SIG-M5 (cell line): ENCODE measurements around the gene GPR37.

Experiments used
- DNase-seq: peaks from one replicate; lab custom pipeline; 2025; lab: John Stamatoyannopoulos, UW

GPR37 gene

GRCh38 chr7:124779620-124780019 is 14.0 kb upstream of the GPR37 start:
- no peak for DNase-seq

GRCh38 chr7:124779194-124779593 is 13.6 kb upstream of the GPR37 start:
- no peak for DNase-seq

- no peak for DNase-seq
These were observed 11.7 kb upstream of the GPR37 start for GRCh38 chr7:124777268-124777667.

- no peak for DNase-seq
These were observed 10.6 kb upstream of the GPR37 start for GRCh38 chr7:124776153-124776552.

GRCh38 chr7:124775422-124775821 is 9.8 kb upstream of the GPR37 start:
- DNase-seq = no peak

GRCh38 chr7:124773938-124774337 is 8.3 kb upstream of the GPR37 start:
- DNase-seq = no peak

- DNase-seq = no peak
These were observed 7.7 kb upstream of the GPR37 start for GRCh38 chr7:124773339-124773738.

- no peak for DNase-seq
These were observed 3.5 kb upstream of the GPR37 start for GRCh38 chr7:124769136-124769535.

GRCh38 chr7:124768525-124768924 is 2.9 kb upstream of the GPR37 start:
- DNase-seq = no peak

- DNase-seq = no peak
These were observed 668 bp downstream of the GPR37 start for GRCh38 chr7:124764847-124765400.

- DNase-seq = no peak
These were observed 1.3 kb downstream of the GPR37 start for GRCh38 chr7:124764051-124764846.

- no peak for DNase-seq
These were observed 2.9 kb downstream of the GPR37 start for GRCh38 chr7:124762611-124763143.

GRCh38 chr7:124761164-124761715 is 4.4 kb downstream of the GPR37 start:
- no peak for DNase-seq

GRCh38 chr7:124758327-124758726 is 7.3 kb downstream of the GPR37 start:
- no peak for DNase-seq

GRCh38 chr7:124754576-124755268 is 10.9 kb downstream of the GPR37 start:
- DNase-seq = no peak

GRCh38 chr7:124752310-124752709 is 13.3 kb downstream of the GPR37 start:
- DNase-seq = no peak

- DNase-seq = no peak
These were observed 14.6 kb downstream of the GPR37 start for GRCh38 chr7:124751027-124751426.

- no peak for DNase-seq
These were observed 18.5 kb downstream of the GPR37 start for GRCh38 chr7:124747072-124747471.

- DNase-seq = no peak
These were observed 27.0 kb downstream of the GPR37 start for GRCh38 chr7:124738639-124739038.

GRCh38 chr7:124737760-124738300 is 27.8 kb downstream of the GPR37 start:
- DNase-seq = no peak

GRCh38 chr7:124728610-124729009 is 37.0 kb downstream of the GPR37 start:
- DNase-seq = no peak

GRCh38 chr7:124724507-124725192 is 40.9 kb downstream of the GPR37 start:
- DNase-seq = no peak
